Activated T-helper 2 cell treated with anti-CD3 and anti-CD28 coated beads, Interferon-gamma antibody, Interleukin-2, Interleukin-4, amounts not matched to agents 10 μg/mL and 5 μg/mL and 100 μg/mL, durations not matched to agents 14 hours and 24 hours and 36 hours (primary cell): ENCODE data around the gene HNRNPH2. TPM values are rescaled to one million over a fixed set of nuclear protein-coding genes. Genes with fewer than 3 reads are reported as not detected.
A peak's percentile ranks its signal among the peaks of the same experiment; 100 is the strongest.

Experiments used
- DNase-seq: peaks from one replicate; pipeline ENCODE4 v3.0.0; 2021; ENCODE audit warnings: low spot score
- H3K27ac Mint-ChIP-seq: one replicate; pipeline ENCODE4 v1.8.0; 2021; ENCODE audit warnings: mixed read lengths
- H3K27me3 Mint-ChIP-seq: one replicate; pipeline ENCODE4 v1.8.0; 2021; ENCODE audit warnings: low read depth, mixed read lengths
- H3K36me3 Mint-ChIP-seq: one replicate; pipeline ENCODE4 v1.8.0; 2021; ENCODE audit warnings: low read depth, mixed read lengths
- H3K4me1 Mint-ChIP-seq: one replicate; pipeline ENCODE4 v1.8.0; 2021; ENCODE audit warnings: low read depth, mixed read lengths
- H3K4me3 Mint-ChIP-seq: one replicate; pipeline ENCODE4 v1.8.0; 2021; ENCODE audit warnings: low read depth, mild to moderate bottlenecking, moderate library complexity, mixed read lengths
- H3K9me3 Mint-ChIP-seq: one replicate; pipeline ENCODE4 v1.8.0; 2021; ENCODE audit warnings: mixed read lengths
- intact Hi-C: fragments of 100-400 bp; cut with micrococcal nuclease; formaldehyde crosslinking; loops from one replicate; pipeline ENCODE4 v1.15.1; 2023
- total RNA-seq: library from RNA; stranded (reverse); gene quantifications from 2 replicates; pipeline ENCODE4 v1.2.3, GENCODE V29; 2022

HNRNPH2 gene
- total RNA-seq, 1 donor from 2014 or later, result 17.5 TPM

GRCh38 chrX:101408532-101408841 lies 465 bp downstream of the HNRNPH2 start:
- no peaks in the 10 kb centered on the region for H3K27me3 Mint-ChIP-seq
- intact Hi-C loops, result loop anchor here (1.0 to 2.0 kb wide), 3 partner anchors 13 to 22 kb away; no protein-coding TSS in a partner anchor
- H3K27ac Mint-ChIP-seq, result peak overlapping the region; percentile 94
- DNase-seq, result no peak
- H3K36me3 Mint-ChIP-seq, result peaks cover 29% of the 10 kb centered on the region
- peak overlapping the region; percentile 99 for H3K4me3 Mint-ChIP-seq
- H3K4me1 Mint-ChIP-seq, result peaks cover 18% of the 10 kb centered on the region
- H3K9me3 Mint-ChIP-seq, result no peaks in the 10 kb centered on the region

GRCh38 chrX:101409043-101409442 lies 1.0 kb downstream of the HNRNPH2 start:
- no peak for DNase-seq
- H3K4me1 Mint-ChIP-seq, result peaks cover 18% of the 10 kb centered on the region
- peak overlapping the region; percentile 99 for H3K4me3 Mint-ChIP-seq
- intact Hi-C loops, result loop anchor here (2.0 kb wide), 1 partner anchor 22 kb away; no protein-coding TSS in a partner anchor
- peak overlapping the region; percentile 94 for H3K27ac Mint-ChIP-seq
- H3K27me3 Mint-ChIP-seq, result no peaks in the 10 kb centered on the region
- H3K36me3 Mint-ChIP-seq, result peaks cover 26% of the 10 kb centered on the region
- H3K9me3 Mint-ChIP-seq, result no peaks in the 10 kb centered on the region

- peaks cover 25% of the 10 kb centered on the region for H3K4me1 Mint-ChIP-seq
- no peaks in the 10 kb centered on the region for H3K27me3 Mint-ChIP-seq
- peaks cover 29% of the 10 kb centered on the region for H3K36me3 Mint-ChIP-seq
- peak overlapping the region; percentile 83 for H3K27ac Mint-ChIP-seq
- peak overlapping the region; percentile 63 for H3K4me3 Mint-ChIP-seq
- no peaks in the 10 kb centered on the region for H3K9me3 Mint-ChIP-seq
- no peak for DNase-seq
- intact Hi-C loops, result no loop called here
Observed at GRCh38 chrX:101410461-101410860, 2.4 kb downstream of the HNRNPH2 start.

GRCh38 chrX:101411984-101412383 lies 4.0 kb downstream of the HNRNPH2 start:
- intact Hi-C loops, result no loop called here
- no peaks in the 10 kb centered on the region for H3K27me3 Mint-ChIP-seq
- no peak overlapping the region for H3K27ac Mint-ChIP-seq
- H3K4me1 Mint-ChIP-seq, result peaks cover 27% of the 10 kb centered on the region
- H3K9me3 Mint-ChIP-seq, result no peaks in the 10 kb centered on the region
- H3K36me3 Mint-ChIP-seq, result peaks cover 27% of the 10 kb centered on the region
- no peak for DNase-seq
- no peak overlapping the region for H3K4me3 Mint-ChIP-seq

- no peaks in the 10 kb centered on the region for H3K9me3 Mint-ChIP-seq
- peaks cover 37% of the 10 kb centered on the region for H3K4me1 Mint-ChIP-seq
- H3K36me3 Mint-ChIP-seq, result peaks cover 34% of the 10 kb centered on the region
- H3K4me3 Mint-ChIP-seq, result peak overlapping the region; percentile 13
- peak; percentile 10 for DNase-seq
- H3K27ac Mint-ChIP-seq, result peak overlapping the region; percentile 87
- intact Hi-C loops, result loop anchor here (1.0 to 5.0 kb wide), 6 partner anchors 72 to 517 kb away; partner anchors contain the start of genes ARMCX1, ARMCX4, ARMCX6 and ZMAT1
- no peaks in the 10 kb centered on the region for H3K27me3 Mint-ChIP-seq
Observed at GRCh38 chrX:101415180-101416145, 7.4 kb downstream of the HNRNPH2 start.

- peaks cover 33% of the 10 kb centered on the region for H3K36me3 Mint-ChIP-seq
- no peak for DNase-seq
- no peaks in the 10 kb centered on the region for H3K9me3 Mint-ChIP-seq
- H3K27ac Mint-ChIP-seq, result peak overlapping the region; percentile 16
- no peak overlapping the region for H3K4me3 Mint-ChIP-seq
- H3K4me1 Mint-ChIP-seq, result peaks cover 33% of the 10 kb centered on the region
- intact Hi-C loops, result loop anchor here (5.0 kb wide), 5 partner anchors 71 to 516 kb away; partner anchors contain the start of genes ARMCX1, ARMCX4, ARMCX6 and ZMAT1
- H3K27me3 Mint-ChIP-seq, result no peaks in the 10 kb centered on the region
Observed at GRCh38 chrX:101416691-101417090, 8.7 kb downstream of the HNRNPH2 start.

- no peaks in the 10 kb centered on the region for H3K9me3 Mint-ChIP-seq
- H3K27me3 Mint-ChIP-seq, result no peaks in the 10 kb centered on the region
- intact Hi-C loops, result loop anchor here (5.0 kb wide), 5 partner anchors 70 to 515 kb away; partner anchors contain the start of genes ARMCX1, ARMCX4, ARMCX6 and ZMAT1
- peaks cover 33% of the 10 kb centered on the region for H3K4me1 Mint-ChIP-seq
- peak overlapping the region; percentile 92 for H3K27ac Mint-ChIP-seq
- DNase-seq, result no peak
- H3K36me3 Mint-ChIP-seq, result peaks cover 28% of the 10 kb centered on the region
- H3K4me3 Mint-ChIP-seq, result peak overlapping the region; percentile 47
Observed at GRCh38 chrX:101417190-101417589, 9.2 kb downstream of the HNRNPH2 start.

- peaks cover 30% of the 10 kb centered on the region for H3K4me1 Mint-ChIP-seq
- H3K27me3 Mint-ChIP-seq, result no peaks in the 10 kb centered on the region
- no peaks in the 10 kb centered on the region for H3K9me3 Mint-ChIP-seq
- peak overlapping the region; percentile 92 for H3K27ac Mint-ChIP-seq
- intact Hi-C loops, result loop anchor here (5.0 kb wide), 5 partner anchors 69 to 514 kb away; partner anchors contain the start of genes ARMCX1, ARMCX4, ARMCX6 and ZMAT1
- H3K36me3 Mint-ChIP-seq, result peaks cover 18% of the 10 kb centered on the region
- DNase-seq, result peak; percentile 14
- peak overlapping the region; percentile 88 for H3K4me3 Mint-ChIP-seq
Observed at GRCh38 chrX:101417981-101418841, 10.2 kb downstream of the HNRNPH2 start.

- peaks cover 30% of the 10 kb centered on the region for H3K4me1 Mint-ChIP-seq
- H3K9me3 Mint-ChIP-seq, result no peaks in the 10 kb centered on the region
- H3K27me3 Mint-ChIP-seq, result no peaks in the 10 kb centered on the region
- H3K4me3 Mint-ChIP-seq, result peak overlapping the region; percentile 45
- peaks cover 13% of the 10 kb centered on the region for H3K36me3 Mint-ChIP-seq
- intact Hi-C loops, result loop anchor here (5.0 kb wide), 5 partner anchors 68 to 513 kb away; partner anchors contain the start of genes ARMCX1, ARMCX4, ARMCX6 and ZMAT1
- H3K27ac Mint-ChIP-seq, result peak overlapping the region; percentile 54
- DNase-seq, result no peak
Observed at GRCh38 chrX:101419489-101419888, 11.5 kb downstream of the HNRNPH2 start.

- no peak for DNase-seq
- H3K4me3 Mint-ChIP-seq, result no peak overlapping the region
- no peak overlapping the region for H3K27ac Mint-ChIP-seq
- H3K4me1 Mint-ChIP-seq, result peaks cover 17% of the 10 kb centered on the region
- peaks cover 31% of the 10 kb centered on the region for H3K36me3 Mint-ChIP-seq
- intact Hi-C loops, result no loop called here
- no peaks in the 10 kb centered on the region for H3K27me3 Mint-ChIP-seq
- no peaks in the 10 kb centered on the region for H3K9me3 Mint-ChIP-seq
Observed at GRCh38 chrX:101427954-101428353, 19.9 kb downstream of the HNRNPH2 start.

GRCh38 chrX:101429934-101430333 lies 21.9 kb downstream of the HNRNPH2 start:
- no peaks in the 10 kb centered on the region for H3K27me3 Mint-ChIP-seq
- peaks cover 28% of the 10 kb centered on the region for H3K36me3 Mint-ChIP-seq
- DNase-seq, result no peak
- peak overlapping the region; percentile 28 for H3K4me3 Mint-ChIP-seq
- peaks cover 17% of the 10 kb centered on the region for H3K4me1 Mint-ChIP-seq
- intact Hi-C loops, result loop anchor here (2.0 to 5.0 kb wide), 2 partner anchors 21 to 367 kb away; partner anchors contain the start of gene HNRNPH2
- peak overlapping the region; percentile 86 for H3K27ac Mint-ChIP-seq
- no peaks in the 10 kb centered on the region for H3K9me3 Mint-ChIP-seq

GRCh38 chrX:101430457-101431078 lies 22.5 kb downstream of the HNRNPH2 start:
- H3K4me1 Mint-ChIP-seq, result peaks cover 15% of the 10 kb centered on the region
- peak overlapping the region; percentile 86 for H3K27ac Mint-ChIP-seq
- DNase-seq, result no peak
- peak overlapping the region; percentile 28 for H3K4me3 Mint-ChIP-seq
- peaks cover 28% of the 10 kb centered on the region for H3K36me3 Mint-ChIP-seq
- intact Hi-C loops, result loop anchor here (2.0 to 5.0 kb wide), 2 partner anchors 22 to 367 kb away; partner anchors contain the start of gene HNRNPH2
- H3K9me3 Mint-ChIP-seq, result no peaks in the 10 kb centered on the region
- no peaks in the 10 kb centered on the region for H3K27me3 Mint-ChIP-seq
